HepG2 (cell line): ENCODE data around the gene USP12. TPM values are rescaled to one million over a fixed set of nuclear protein-coding genes. Genes with fewer than 3 reads are reported as not detected.

Experiments
- HDAC2 ChIP-seq: sonication (generic); formaldehyde crosslinking; IDR thresholded peaks from 2 replicates; pipeline ENCODE4 v1.4.0; 2020; ENCODE audit warnings: missing genetic modification reagents
- HHEX ChIP-seq: IDR thresholded peaks from 2 replicates; pipeline ENCODE4 v1.6.1; 2016; ENCODE audit warnings: control low read depth
- HOXD1 ChIP-seq: sonication (generic); formaldehyde crosslinking; IDR thresholded peaks from 2 replicates; pipeline ENCODE4 v1.5.0; 2020; ENCODE audit warnings: missing genetic modification reagents
- KLF9 ChIP-seq: IDR thresholded peaks from 2 replicates; pipeline ENCODE4 v1.6.1; 2016; ENCODE audit warnings: low read depth
- MTA1 ChIP-seq: sonication (generic); formaldehyde crosslinking; IDR thresholded peaks from 2 replicates; pipeline ENCODE4 v1.4.0; 2020; ENCODE audit warnings: missing genetic modification reagents, mild to moderate bottlenecking, borderline replicate concordance
- MYPOP ChIP-seq: sonication (generic); formaldehyde crosslinking; IDR thresholded peaks from 2 replicates; pipeline ENCODE4 v1.8.1; 2023; ENCODE audit warnings: mild to moderate bottlenecking, moderate library complexity, missing genetic modification reagents
- NFIB ChIP-seq: sonication (generic); formaldehyde crosslinking; IDR thresholded peaks from 2 replicates; pipeline ENCODE4 v1.9.0; 2021; ENCODE audit warnings: missing genetic modification reagents, mild to moderate bottlenecking, borderline replicate concordance
- PHF5A ChIP-seq: IDR thresholded peaks from one replicate; pipeline ENCODE4 v1.6.1; 2018; ENCODE audit warnings: low read depth, missing genetic modification reagents; ENCODE audit not compliant: unreplicated experiment
- PHF8 ChIP-seq: sonication (generic); formaldehyde crosslinking; IDR thresholded peaks from 2 replicates; pipeline ENCODE4 v1.5.0; 2020; ENCODE audit warnings: missing genetic modification reagents
- RFX3 ChIP-seq: IDR thresholded peaks from 2 replicates; pipeline ENCODE4 v1.6.1; 2016; ENCODE audit warnings: missing biosample characterization, missing genetic modification reagents
- RORA ChIP-seq: sonication (generic); formaldehyde crosslinking; IDR thresholded peaks from 2 replicates; pipeline ENCODE4 v1.5.0; 2020; ENCODE audit warnings: mild to moderate bottlenecking, missing genetic modification reagents, moderate library complexity
- SOX5 ChIP-seq: IDR thresholded peaks from 2 replicates; pipeline ENCODE4 v1.6.1; 2016; ENCODE audit warnings: borderline replicate concordance
- SP4 ChIP-seq: sonication (generic); formaldehyde crosslinking; IDR thresholded peaks from 2 replicates; pipeline ENCODE4 v1.8.1; 2023; ENCODE audit warnings: mild to moderate bottlenecking, missing genetic modification reagents
- SPEN ChIP-seq: sonication (generic); formaldehyde crosslinking; IDR thresholded peaks from 2 replicates; pipeline ENCODE4 v1.5.1; 2020; ENCODE audit warnings: low read depth, mild to moderate bottlenecking, missing genetic modification reagents
- YEATS4 ChIP-seq: sonication (generic); formaldehyde crosslinking; IDR thresholded peaks from 2 replicates; pipeline ENCODE4 v1.4.0; 2020; ENCODE audit warnings: missing genetic modification reagents, borderline replicate concordance
- ZFY ChIP-seq: sonication (generic); formaldehyde crosslinking; IDR thresholded peaks from 2 replicates; pipeline ENCODE4 v1.4.0; 2020; ENCODE audit warnings: missing genetic modification reagents
- ZKSCAN5 ChIP-seq: sonication (generic); formaldehyde crosslinking; IDR thresholded peaks from 2 replicates; pipeline ENCODE4 v1.5.1; 2020; ENCODE audit warnings: mild to moderate bottlenecking, missing genetic modification reagents
- ZNF441 ChIP-seq: sonication (generic); formaldehyde crosslinking; IDR thresholded peaks from 2 replicates; pipeline ENCODE4 v1.7.0; 2021; ENCODE audit warnings: missing genetic modification reagents, borderline replicate concordance
- ZNF547 ChIP-seq: sonication (generic); formaldehyde crosslinking; IDR thresholded peaks from 2 replicates; pipeline ENCODE4 v1.5.1; 2020; ENCODE audit warnings: mild to moderate bottlenecking, missing genetic modification reagents
- ZNF556 ChIP-seq: sonication (generic); formaldehyde crosslinking; IDR thresholded peaks from 2 replicates; pipeline ENCODE4 v1.4.0; 2020; ENCODE audit warnings: mild to moderate bottlenecking, missing genetic modification reagents, borderline replicate concordance
- ZNF788 ChIP-seq: sonication (generic); formaldehyde crosslinking; IDR thresholded peaks from 2 replicates; pipeline ENCODE4 v1.5.0; 2020; ENCODE audit warnings: mild to moderate bottlenecking, missing genetic modification reagents, borderline replicate concordance
- ZNF790 ChIP-seq: sonication (generic); formaldehyde crosslinking; IDR thresholded peaks from 2 replicates; pipeline ENCODE4 v1.8.0; 2022; ENCODE audit warnings: missing genetic modification reagents, mild to moderate bottlenecking, borderline replicate concordance
- polyA plus RNA-seq, 8 experiments: library from polyadenylated mRNA; depleted of rRNA in 3 of 8; stranded (reverse) in 7 of 8; unstranded in 1 of 8; fragments of >200 nt; fragmentation: Illumina TruSeq in 4 of 8; extraction: Trizol in 4 of 8; gene quantifications; 2 replicates each; pipeline versions ENCODE4 v1.2.1 to v1.2.3, GENCODE V29; 2011 to 2016; ENCODE audit warnings: low read depth in 4 of 8, missing spikeins in 1 of 8, mixed read lengths in 1 of 8; ENCODE audit not compliant: insufficient read depth in 1 of 8
- total RNA-seq, 5 experiments: library from RNA; depleted of rRNA; stranded (reverse); fragments of >200 nt; fragmentation: Illumina TruSeq; extraction: Trizol; gene quantifications; 2 replicates each; pipeline ENCODE4 v1.2.3, GENCODE V29; 2016; ENCODE audit warnings: low read depth in 1 of 5
- TF ChIP-seq, protein P1 (sequence below): sonication (generic); formaldehyde crosslinking; IDR thresholded peaks from 2 replicates; pipeline ENCODE4 v1.4.0; 2020; ENCODE audit warnings: missing genetic modification reagents, borderline replicate concordance
- TF ChIP-seq, protein P2 (sequence below): sonication (generic); formaldehyde crosslinking; IDR thresholded peaks from 2 replicates; pipeline ENCODE4 v1.4.0; 2020; ENCODE audit warnings: mild to moderate bottlenecking, missing genetic modification reagents

Gene USP12
- total and polyA plus RNA-seq, 2 of the 13 experiments (the other 11 are each of a cell fraction or from before 2014, with no cell fraction given), result 9.8 to 19.5 TPM

DNA sequence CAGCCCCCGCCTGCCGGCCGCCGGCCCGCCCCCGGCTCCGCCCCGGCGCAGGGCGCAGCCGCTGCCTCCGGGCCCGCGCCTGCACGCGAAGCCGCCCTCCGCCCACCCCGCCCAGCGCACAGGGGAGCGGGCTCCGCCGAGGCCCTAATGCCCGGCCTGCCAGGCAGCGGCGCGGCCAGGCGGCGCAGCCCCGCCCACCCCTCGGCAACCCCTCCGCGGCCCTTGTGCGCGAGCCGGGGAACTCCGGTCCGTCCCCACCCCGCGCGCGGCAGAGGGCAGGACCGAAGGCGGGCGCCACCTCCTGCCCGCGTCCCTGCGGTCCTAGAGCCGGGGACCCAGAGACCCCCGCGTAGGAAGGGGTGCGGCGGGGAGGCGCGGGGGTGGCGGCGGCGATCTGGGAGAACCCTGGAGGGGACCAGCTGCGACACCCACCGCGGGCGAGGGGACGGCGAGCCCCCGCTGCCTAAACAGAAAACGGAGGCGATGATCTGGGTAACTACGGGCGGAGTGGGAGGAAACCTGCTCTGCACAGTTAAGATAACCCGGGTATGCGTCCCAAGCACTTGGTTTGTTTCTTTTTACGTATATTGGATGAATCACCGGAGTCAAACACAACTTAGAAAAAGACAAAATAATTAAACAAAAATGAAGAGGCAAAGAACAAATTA is 350 bp upstream of the USP12 start (continued):
- peak; percentile 80; the same call in 1 of the 2 replicates for TF ChIP-seq ZNF556 (CRISPR knock-in tag)
- TF ChIP-seq PHF8 (CRISPR knock-in tag), result peak; percentile 62; the same call in 1 of the 2 replicates
- TF ChIP-seq, protein P1, sequence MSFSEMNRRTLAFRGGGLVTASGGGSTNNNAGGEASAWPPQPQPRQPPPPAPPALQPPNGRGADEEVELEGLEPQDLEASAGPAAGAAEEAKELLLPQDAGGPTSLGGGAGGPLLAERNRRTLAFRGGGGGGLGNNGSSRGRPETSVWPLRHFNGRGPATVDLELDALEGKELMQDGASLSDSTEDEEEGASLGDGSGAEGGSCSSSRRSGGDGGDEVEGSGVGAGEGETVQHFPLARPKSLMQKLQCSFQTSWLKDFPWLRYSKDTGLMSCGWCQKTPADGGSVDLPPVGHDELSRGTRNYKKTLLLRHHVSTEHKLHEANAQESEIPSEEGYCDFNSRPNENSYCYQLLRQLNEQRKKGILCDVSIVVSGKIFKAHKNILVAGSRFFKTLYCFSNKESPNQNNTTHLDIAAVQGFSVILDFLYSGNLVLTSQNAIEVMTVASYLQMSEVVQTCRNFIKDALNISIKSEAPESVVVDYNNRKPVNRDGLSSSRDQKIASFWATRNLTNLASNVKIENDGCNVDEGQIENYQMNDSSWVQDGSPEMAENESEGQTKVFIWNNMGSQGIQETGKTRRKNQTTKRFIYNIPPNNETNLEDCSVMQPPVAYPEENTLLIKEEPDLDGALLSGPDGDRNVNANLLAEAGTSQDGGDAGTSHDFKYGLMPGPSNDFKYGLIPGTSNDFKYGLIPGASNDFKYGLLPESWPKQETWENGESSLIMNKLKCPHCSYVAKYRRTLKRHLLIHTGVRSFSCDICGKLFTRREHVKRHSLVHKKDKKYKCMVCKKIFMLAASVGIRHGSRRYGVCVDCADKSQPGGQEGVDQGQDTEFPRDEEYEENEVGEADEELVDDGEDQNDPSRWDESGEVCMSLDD (CRISPR knock-in tag), result peak; percentile 81
- TF ChIP-seq SP4 (CRISPR knock-in tag), result peak; percentile 47; the same call in 1 of the 2 replicates
- TF ChIP-seq KLF9 (CRISPR knock-in tag), result no peak
- peak; percentile 78; the same call in 1 of the 2 replicates for TF ChIP-seq MTA1
- no peak for TF ChIP-seq ZNF790 (CRISPR knock-in tag)
- no peak for TF ChIP-seq RFX3 (CRISPR knock-in tag)
- no peak for TF ChIP-seq RORA (CRISPR knock-in tag)
- peak; percentile 36; the same call in 1 of the 2 replicates for TF ChIP-seq MYPOP (CRISPR knock-in tag)
- no peak for TF ChIP-seq HHEX (CRISPR knock-in tag)
- peak; percentile 58; the same call in 1 of the 2 replicates for TF ChIP-seq ZNF547
- TF ChIP-seq ZKSCAN5 (CRISPR knock-in tag), result no peak
- no peak for TF ChIP-seq NFIB (CRISPR knock-in tag)
- TF ChIP-seq ZNF788 (CRISPR knock-in tag), result no peak; the same call in 1 of the 2 replicates
- TF ChIP-seq, protein P2, sequence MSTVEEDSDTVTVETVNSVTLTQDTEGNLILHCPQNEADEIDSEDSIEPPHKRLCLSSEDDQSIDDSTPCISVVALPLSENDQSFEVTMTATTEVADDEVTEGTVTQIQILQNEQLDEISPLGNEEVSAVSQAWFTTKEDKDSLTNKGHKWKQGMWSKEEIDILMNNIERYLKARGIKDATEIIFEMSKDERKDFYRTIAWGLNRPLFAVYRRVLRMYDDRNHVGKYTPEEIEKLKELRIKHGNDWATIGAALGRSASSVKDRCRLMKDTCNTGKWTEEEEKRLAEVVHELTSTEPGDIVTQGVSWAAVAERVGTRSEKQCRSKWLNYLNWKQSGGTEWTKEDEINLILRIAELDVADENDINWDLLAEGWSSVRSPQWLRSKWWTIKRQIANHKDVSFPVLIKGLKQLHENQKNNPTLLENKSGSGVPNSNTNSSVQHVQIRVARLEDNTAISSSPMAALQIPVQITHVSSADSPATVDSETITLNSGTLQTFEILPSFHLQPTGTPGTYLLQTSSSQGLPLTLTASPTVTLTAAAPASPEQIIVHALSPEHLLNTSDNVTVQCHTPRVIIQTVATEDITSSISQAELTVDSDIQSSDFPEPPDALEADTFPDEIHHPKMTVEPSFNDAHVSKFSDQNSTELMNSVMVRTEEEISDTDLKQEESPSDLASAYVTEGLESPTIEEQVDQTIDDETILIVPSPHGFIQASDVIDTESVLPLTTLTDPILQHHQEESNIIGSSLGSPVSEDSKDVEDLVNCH (CRISPR knock-in tag), result no peak
- 0 out of 2 replicates have a peak, but pooled peaks have one; percentile 38 for TF ChIP-seq HOXD1 (CRISPR knock-in tag)
- TF ChIP-seq PHF5A, result no peak
- peak; percentile 56 for TF ChIP-seq ZFY (CRISPR knock-in tag)
- no peak; the same call in 1 of the 2 replicates for TF ChIP-seq SOX5 (CRISPR knock-in tag)
- TF ChIP-seq SPEN (CRISPR knock-in tag), result peak; percentile 57; the same call in 1 of the 2 replicates
- TF ChIP-seq YEATS4 (CRISPR knock-in tag), result peak; percentile 67; the same call in 1 of the 2 replicates
- TF ChIP-seq HDAC2 (CRISPR knock-in tag), result peak; percentile 54
- peak; percentile 79; the same call in 1 of the 2 replicates for TF ChIP-seq ZNF441 (CRISPR knock-in tag)
